GM18907 (cell line): ENCODE data around the gene TSEN54.
A peak's percentile ranks its signal among the peaks of the same experiment; 100 is the strongest.

Experiments
- ATAC-seq: cut with Tn5 transposase; IDR thresholded peaks from one replicate; pipeline ENCODE4 v1.9.1; 2021; ENCODE audit warnings: mild to moderate bottlenecking, moderate library complexity; ENCODE audit not compliant: unreplicated experiment

Gene TSEN54

GRCh38 chr17:75559958-75560533 lies 43.7 kb downstream of the TSEN54 start:
- ATAC-seq = no peak

GRCh38 chr17:75561927-75562603 lies 45.7 kb downstream of the TSEN54 start:
- ATAC-seq = no peak

- ATAC-seq = no peak
These were observed 46.9 kb downstream of the TSEN54 start for GRCh38 chr17:75563063-75563758.

GRCh38 chr17:75564195-75564594 lies 47.9 kb downstream of the TSEN54 start:
- ATAC-seq = no peak

- no peak for ATAC-seq
These were observed 48.7 kb downstream of the TSEN54 start for GRCh38 chr17:75565066-75565465.

- ATAC-seq = no peak
These were observed 49.3 kb downstream of the TSEN54 start for GRCh38 chr17:75565618-75566017.

- ATAC-seq = no peak
These were observed 50.1 kb downstream of the TSEN54 start for GRCh38 chr17:75566416-75566815.

GRCh38 chr17:75566834-75567233 lies 50.5 kb downstream of the TSEN54 start:
- ATAC-seq = no peak

- ATAC-seq = no peak
These were observed 52.3 kb downstream of the TSEN54 start for GRCh38 chr17:75568412-75569255.

- no peak for ATAC-seq
These were observed 53.8 kb downstream of the TSEN54 start for GRCh38 chr17:75570034-75570676.

- ATAC-seq = peak; percentile 8
These were observed 54.4 kb downstream of the TSEN54 start for GRCh38 chr17:75570772-75571171.

GRCh38 chr17:75571197-75571884 lies 55.0 kb downstream of the TSEN54 start:
- ATAC-seq = peak; percentile 62

- no peak for ATAC-seq
These were observed 55.5 kb downstream of the TSEN54 start for GRCh38 chr17:75571885-75572215.

- ATAC-seq = no peak
These were observed 56.6 kb downstream of the TSEN54 start for GRCh38 chr17:75572713-75573539.

GRCh38 chr17:75573540-75573957 lies 57.2 kb downstream of the TSEN54 start:
- ATAC-seq = no peak

- ATAC-seq = no peak
These were observed 57.7 kb downstream of the TSEN54 start for GRCh38 chr17:75573994-75574393.
